HEK293 (cell line): ENCODE measurements around the gene ELL.

Experiments
- ZNF214 ChIP-seq: fragments of 450-650 bp; formaldehyde crosslinking; IDR thresholded peaks from 2 replicates; pipeline ENCODE4 v1.5.1; 2017; ENCODE audit warnings: missing biosample characterization, mild to moderate bottlenecking, missing genetic modification characterization, borderline replicate concordance
- ZNF311 ChIP-seq: fragments of 450-650 bp; formaldehyde crosslinking; IDR thresholded peaks from 2 replicates; pipeline ENCODE4 v1.5.1; 2017; ENCODE audit warnings: missing biosample characterization, missing genetic modification characterization, borderline replicate concordance
- ZNF658 ChIP-seq: fragments of 450-650 bp; formaldehyde crosslinking; IDR thresholded peaks from 2 replicates; pipeline ENCODE4; 2016; ENCODE audit warnings: missing biosample characterization, missing genetic modification characterization
- TF ChIP-seq, protein P1 (sequence below): fragments of 450-650 bp; formaldehyde crosslinking; IDR thresholded peaks from 2 replicates; pipeline ENCODE4 v1.5.1; 2016; ENCODE audit warnings: missing biosample characterization, missing genetic modification characterization
- TF ChIP-seq, protein P2 (sequence below): fragments of 450-650 bp; formaldehyde crosslinking; IDR thresholded peaks from 2 replicates; pipeline ENCODE4 v1.5.1; 2016; ENCODE audit warnings: missing biosample characterization, missing genetic modification characterization

DNA sequence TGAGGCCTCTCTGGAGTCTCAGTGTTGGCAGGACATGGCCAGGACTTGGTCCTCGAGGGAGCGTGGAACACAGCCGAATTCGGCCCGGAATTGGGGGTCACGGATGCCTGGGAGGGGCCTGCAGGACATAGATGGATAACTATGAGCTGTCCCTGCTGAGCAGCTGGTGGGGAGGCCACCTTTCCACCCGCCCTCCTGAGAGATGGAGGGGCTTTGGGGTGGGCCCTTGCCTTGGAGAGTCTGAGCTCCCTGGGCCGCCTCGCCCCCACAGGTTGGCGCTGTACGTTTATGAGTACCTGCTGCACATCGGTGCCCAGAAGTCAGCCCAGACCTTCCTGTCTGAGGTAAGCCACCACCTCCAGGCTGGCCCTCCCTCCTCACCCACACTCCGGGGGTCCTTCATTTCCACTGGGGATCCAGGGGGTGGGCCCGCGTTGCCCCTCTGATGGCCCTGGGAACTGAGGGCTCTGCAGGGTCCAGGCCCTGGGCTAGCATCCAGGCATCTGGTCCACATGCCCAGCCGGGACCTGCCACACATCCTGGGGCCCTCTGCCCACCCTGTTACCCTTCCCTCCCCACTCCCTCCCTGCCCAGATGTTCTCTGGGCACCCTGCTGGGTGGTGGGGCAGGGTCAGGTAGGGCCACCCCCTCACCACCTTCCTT is 94.7 kb downstream of the ELL start:
- no peak for TF ChIP-seq ZNF658
- TF ChIP-seq ZNF214 (tag by site-specific recombination) = no peak
- TF ChIP-seq, protein P1, sequence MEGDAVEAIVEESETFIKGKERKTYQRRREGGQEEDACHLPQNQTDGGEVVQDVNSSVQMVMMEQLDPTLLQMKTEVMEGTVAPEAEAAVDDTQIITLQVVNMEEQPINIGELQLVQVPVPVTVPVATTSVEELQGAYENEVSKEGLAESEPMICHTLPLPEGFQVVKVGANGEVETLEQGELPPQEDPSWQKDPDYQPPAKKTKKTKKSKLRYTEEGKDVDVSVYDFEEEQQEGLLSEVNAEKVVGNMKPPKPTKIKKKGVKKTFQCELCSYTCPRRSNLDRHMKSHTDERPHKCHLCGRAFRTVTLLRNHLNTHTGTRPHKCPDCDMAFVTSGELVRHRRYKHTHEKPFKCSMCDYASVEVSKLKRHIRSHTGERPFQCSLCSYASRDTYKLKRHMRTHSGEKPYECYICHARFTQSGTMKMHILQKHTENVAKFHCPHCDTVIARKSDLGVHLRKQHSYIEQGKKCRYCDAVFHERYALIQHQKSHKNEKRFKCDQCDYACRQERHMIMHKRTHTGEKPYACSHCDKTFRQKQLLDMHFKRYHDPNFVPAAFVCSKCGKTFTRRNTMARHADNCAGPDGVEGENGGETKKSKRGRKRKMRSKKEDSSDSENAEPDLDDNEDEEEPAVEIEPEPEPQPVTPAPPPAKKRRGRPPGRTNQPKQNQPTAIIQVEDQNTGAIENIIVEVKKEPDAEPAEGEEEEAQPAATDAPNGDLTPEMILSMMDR (tag by site-specific recombination) = no peak
- TF ChIP-seq ZNF311 (tag by site-specific recombination) = no peak
- TF ChIP-seq, protein P2, sequence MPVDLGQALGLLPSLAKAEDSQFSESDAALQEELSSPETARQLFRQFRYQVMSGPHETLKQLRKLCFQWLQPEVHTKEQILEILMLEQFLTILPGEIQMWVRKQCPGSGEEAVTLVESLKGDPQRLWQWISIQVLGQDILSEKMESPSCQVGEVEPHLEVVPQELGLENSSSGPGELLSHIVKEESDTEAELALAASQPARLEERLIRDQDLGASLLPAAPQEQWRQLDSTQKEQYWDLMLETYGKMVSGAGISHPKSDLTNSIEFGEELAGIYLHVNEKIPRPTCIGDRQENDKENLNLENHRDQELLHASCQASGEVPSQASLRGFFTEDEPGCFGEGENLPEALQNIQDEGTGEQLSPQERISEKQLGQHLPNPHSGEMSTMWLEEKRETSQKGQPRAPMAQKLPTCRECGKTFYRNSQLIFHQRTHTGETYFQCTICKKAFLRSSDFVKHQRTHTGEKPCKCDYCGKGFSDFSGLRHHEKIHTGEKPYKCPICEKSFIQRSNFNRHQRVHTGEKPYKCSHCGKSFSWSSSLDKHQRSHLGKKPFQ (tag by site-specific recombination) = no peak
